Heart left ventricle (tissue), 13 donors: ENCODE data around the gene DDX42.

Source experiments
- CTCF ChIP-seq, 12 donors: fragments of 200-600 bp; sonication (generic) in 4 of 12; IDR thresholded peaks; one replicate each; pipeline versions ENCODE4 v1.5.0 to v1.8.0; 2018 to 2022; ENCODE audit warnings: antibody characterized with exemption in 12 of 12, mild to moderate bottlenecking in 5 of 12
- POLR2A ChIP-seq, 2 donors: fragments of 450-650 bp; IDR thresholded peaks; one replicate each; pipeline ENCODE4 v1.6.1; 2017; ENCODE audit warnings: antibody characterized with exemption in 2 of 2, mild to moderate bottlenecking in 2 of 2, moderate library complexity in 2 of 2
- donor health status: ischemic (EF 13 %, LVEDD 7.1; RV severe dilation, severe dysfunction).
- donor health status: DM: no; HTN: yes; CAD: no.
- donor health status: DM: no; HTN: no; CAD: no.
- donor health status: ischemic (EF 25% LVEDD 6.9; RV normal size, moderate dysfunction).
- donor health status: ischemic (EF 25% LVEDD 5.7; RV mildly dilated, moderate dysfunction).
- donor health status: ischemic (EF 35%, LVEDD 5.7; RV mildly dilated, moderate dysfunction).
- donor health status: nonischemic (EF 11% LVEDD 7.7; RV severe dilation, severe dysfunction).
- donor health status: DM: yes; HTN: yes; CAD: no.
- donor health status: PGD.
- donor health status: ischemic (EF 29% LVEDD 5.4; RV normal size, mild dysfunction).
- donor health status: nonischemic (EF 23%, LVEDD 6.1; RV moderate dilation, normal function).

DNA sequence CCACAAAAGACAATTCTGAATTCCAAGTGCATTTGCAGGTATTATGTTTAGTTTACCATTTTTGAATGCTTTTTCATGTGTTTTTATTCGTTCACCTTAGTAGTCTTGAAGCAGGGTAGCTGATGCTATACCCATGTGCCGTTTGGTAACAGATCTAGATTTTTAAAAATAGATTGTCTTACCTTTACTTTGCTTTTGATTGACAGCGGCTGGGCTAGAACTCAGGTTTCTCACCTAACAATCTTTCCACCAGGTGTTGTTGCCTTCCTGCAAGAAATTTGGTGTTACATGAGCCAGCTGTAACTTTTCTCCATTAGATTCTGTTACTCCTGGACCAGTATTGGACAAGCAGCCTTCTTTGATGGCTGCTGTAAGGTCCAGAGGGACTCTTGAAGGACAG lies 55.0 kb downstream of the DDX42 start:
- TF ChIP-seq CTCF (IDR thresholded peaks at IDR 0.05): no peak
- no peak for TF ChIP-seq POLR2A (IDR thresholded peaks at IDR 0.05)
